ENCODE data around the gene RPUSD1.

The RPUSD1 gene

GRCh38 chr16:802914-803753 is 15.0 kb upstream of the RPUSD1 start:
- no peak overlapping the region for H3K4me3 ChIP-seq (ENCODE audit: low read depth, low read length)
- no peak for DNase-seq (ENCODE audit: low read depth)
- TF ChIP-seq, protein P1, sequence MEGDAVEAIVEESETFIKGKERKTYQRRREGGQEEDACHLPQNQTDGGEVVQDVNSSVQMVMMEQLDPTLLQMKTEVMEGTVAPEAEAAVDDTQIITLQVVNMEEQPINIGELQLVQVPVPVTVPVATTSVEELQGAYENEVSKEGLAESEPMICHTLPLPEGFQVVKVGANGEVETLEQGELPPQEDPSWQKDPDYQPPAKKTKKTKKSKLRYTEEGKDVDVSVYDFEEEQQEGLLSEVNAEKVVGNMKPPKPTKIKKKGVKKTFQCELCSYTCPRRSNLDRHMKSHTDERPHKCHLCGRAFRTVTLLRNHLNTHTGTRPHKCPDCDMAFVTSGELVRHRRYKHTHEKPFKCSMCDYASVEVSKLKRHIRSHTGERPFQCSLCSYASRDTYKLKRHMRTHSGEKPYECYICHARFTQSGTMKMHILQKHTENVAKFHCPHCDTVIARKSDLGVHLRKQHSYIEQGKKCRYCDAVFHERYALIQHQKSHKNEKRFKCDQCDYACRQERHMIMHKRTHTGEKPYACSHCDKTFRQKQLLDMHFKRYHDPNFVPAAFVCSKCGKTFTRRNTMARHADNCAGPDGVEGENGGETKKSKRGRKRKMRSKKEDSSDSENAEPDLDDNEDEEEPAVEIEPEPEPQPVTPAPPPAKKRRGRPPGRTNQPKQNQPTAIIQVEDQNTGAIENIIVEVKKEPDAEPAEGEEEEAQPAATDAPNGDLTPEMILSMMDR (conservative IDR thresholded peaks at IDR 0.05; ENCODE audit: low read depth, low read length): no peak

GRCh38 chr16:802461-802860 is 14.3 kb upstream of the RPUSD1 start:
- TF ChIP-seq, protein P1 (conservative IDR thresholded peaks at IDR 0.05; ENCODE audit: low read depth, low read length): no peak
- no peak for DNase-seq (ENCODE audit: low read depth)
- no peak overlapping the region for H3K4me3 ChIP-seq (ENCODE audit: low read depth, low read length)

GRCh38 chr16:801584-802363 is 13.6 kb upstream of the RPUSD1 start:
- TF ChIP-seq, protein P1 (conservative IDR thresholded peaks at IDR 0.05; ENCODE audit: low read depth, low read length): no peak
- H3K4me3 ChIP-seq (ENCODE audit: low read depth, low read length): no peak overlapping the region
- no peak for DNase-seq (ENCODE audit: low read depth)

DNA sequence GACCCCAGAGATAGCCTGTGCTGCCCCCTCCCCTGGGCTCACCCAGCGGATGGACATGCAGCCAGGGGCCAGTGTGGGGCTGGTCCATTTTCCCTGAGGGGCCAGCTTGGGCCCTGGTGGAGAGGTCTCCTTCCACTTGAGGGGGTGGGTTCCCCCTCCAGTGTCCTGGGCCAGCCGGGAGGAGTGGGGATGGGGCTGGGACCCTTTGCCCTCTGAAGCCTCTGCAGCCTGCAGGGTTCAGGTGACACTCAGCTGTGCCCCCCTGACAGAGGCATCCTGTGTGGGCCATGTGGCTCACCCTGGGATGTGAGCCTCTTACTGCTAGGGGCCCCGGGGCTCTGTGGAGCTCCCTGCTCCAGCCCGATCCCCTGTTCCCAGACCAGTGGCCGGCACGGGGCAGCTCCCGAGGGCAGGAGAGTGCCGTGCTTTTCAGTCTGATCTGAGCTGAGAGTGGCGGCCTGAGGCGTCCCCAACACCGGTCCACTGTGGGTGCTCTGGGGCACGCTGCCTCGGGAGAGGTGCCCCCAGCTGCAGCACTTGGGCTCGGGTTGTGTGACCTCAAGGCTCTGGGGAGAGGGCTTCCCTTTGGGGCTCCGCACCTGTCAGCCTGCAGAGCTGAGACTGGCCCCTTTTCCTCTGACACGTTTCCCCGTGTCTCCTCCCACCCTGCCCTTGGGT is 12.8 kb upstream of the RPUSD1 start:
- H3K4me3 ChIP-seq (ENCODE audit: low read depth, low read length): no peak overlapping the region
- TF ChIP-seq, protein P1 (conservative IDR thresholded peaks at IDR 0.05; ENCODE audit: low read depth, low read length): no peak
- no peak for DNase-seq (ENCODE audit: low read depth)

GRCh38 chr16:799948-800833 is 12.0 kb upstream of the RPUSD1 start, which contains the start of gene GNG13:
Gene GNG13, minus strand, starts transcription at chr16:800734. Its CDS starts 1,657 bp downstream, at chr16:799077.
- TF ChIP-seq, protein P1 (conservative IDR thresholded peaks at IDR 0.05; ENCODE audit: low read depth, low read length): no peak
- DNase-seq (ENCODE audit: low read depth): no peak
- no peak within 1 kb of the TSS for H3K4me3 ChIP-seq (ENCODE audit: low read depth, low read length)
